Right cardiac atrium (tissue), 5 donors: ENCODE results near the gene TRIP4. TPM values are rescaled to one million over a fixed set of nuclear protein-coding genes. Genes with fewer than 3 reads are reported as not detected.
A peak's percentile ranks its signal among the peaks of the same experiment; 100 is the strongest.

Source experiments
- ATAC-seq, 2 donors: fragments of 200-7000 bp; cut with Tn5 transposase; one replicate each; pipeline versions ENCODE4 v1.8.0 to v1.9.1; 2020; ENCODE audit warnings: moderate library complexity in 2 of 2, mild to moderate bottlenecking in 1 of 2
- DNase-seq, 3 donors: peaks; one replicate each; pipeline ENCODE4 v3.0.0-alpha.2; 2020
- H3K27ac ChIP-seq: one replicate; pipeline ENCODE4 v1.5.1; 2013; ENCODE audit warnings: mild to moderate bottlenecking, low read length, control low read depth, moderate library complexity
- H3K27me3 ChIP-seq: one replicate; pipeline ENCODE4 v1.6.1; 2013; ENCODE audit not compliant: control insufficient read depth, insufficient read depth
- H3K4me1 ChIP-seq: one replicate; pipeline ENCODE4 v1.6.1; 2013; ENCODE audit warnings: low read length; ENCODE audit not compliant: control insufficient read depth, insufficient read depth
- H3K4me3 ChIP-seq: one replicate; pipeline ENCODE4 v1.5.1; 2013; ENCODE audit warnings: low read length, control low read depth
- H3K9me3 ChIP-seq: one replicate; pipeline ENCODE4 v1.6.1; 2013; ENCODE audit warnings: low read length; ENCODE audit not compliant: control insufficient read depth
- whole genome bisulfite sequencing: extraction: QIAGEN DNeasy Blood & Tissue Kit; methylation state at CpG from one replicate; pipeline ENCODE4 v1.1.7; 2013; 5-methylcytosine and 5-hydroxymethylcytosine counted together
- intact Hi-C, 4 donors: fragments of 100-400 bp; cut with DNase I; formaldehyde crosslinking; loops; one replicate each; pipeline versions ENCODE4 v1.11.0 to v1.14.0; 2022 to 2023
- polyA plus RNA-seq: library from polyadenylated mRNA; stranded (reverse); fragments of 200-250 nt; gene quantifications from one replicate; pipeline ENCODE4 v1.2.3, GENCODE V29; 2013
- total RNA-seq, 4 donors: library from RNA; stranded (reverse); fragmentation: NEBNext Ultra II Directional; extraction: Animal tissue kit (Norgen Biotek cat#: 25700); gene quantifications; one replicate each; pipeline ENCODE4 v1.2.1, GENCODE V29; 2021
- donor health status: healthy with polysubstance abuse.
- donor health status: DM: no; HTN: yes; CAD: no.
- donor health status: DM: no; HTN: no; CAD: no.
- donor health status: DM: no; HTN: yes; CAD: no; lungs with severe emphysema.
- donor health status: DM: yes; HTN: yes; CAD: no.

The TRIP4 gene
- total and polyA plus RNA-seq, 5 donors, result 11.7 to 20.1 (median 18.3) TPM

- ATAC-seq, result no peak
- intact Hi-C loops, result loop anchor here in 2 of 4 donors (10.0 kb wide), 2 partner anchors 250 to 260 kb away; no protein-coding TSS in a partner anchor
- no peaks in the 10 kb centered on the region for H3K27me3 ChIP-seq
- no peak overlapping the region for H3K27ac ChIP-seq
- DNase-seq, result no peak
- H3K4me3 ChIP-seq, result no peak overlapping the region
- WGBS, result 89% methylated on average over 3 of the region's 3 CpGs
- no peaks in the 10 kb centered on the region for H3K9me3 ChIP-seq
- H3K4me1 ChIP-seq, result no peaks in the 10 kb centered on the region
Measured at GRCh38 chr15:64425221-64425620, 37.6 kb downstream of the TRIP4 start.

- intact Hi-C loops, result loop anchor here in 2 of 4 donors (10.0 kb wide), 2 partner anchors 248 to 258 kb away; no protein-coding TSS in a partner anchor
- H3K4me3 ChIP-seq, result no peak overlapping the region
- H3K9me3 ChIP-seq, result no peaks in the 10 kb centered on the region
- H3K4me1 ChIP-seq, result no peaks in the 10 kb centered on the region
- no peaks in the 10 kb centered on the region for H3K27me3 ChIP-seq
- no peak for ATAC-seq
- no peak overlapping the region for H3K27ac ChIP-seq
- no peak for DNase-seq
- 69% methylated on average over 7 of the region's 7 CpGs for WGBS
Measured at GRCh38 chr15:64426845-64427465, 39.3 kb downstream of the TRIP4 start.

DNA sequence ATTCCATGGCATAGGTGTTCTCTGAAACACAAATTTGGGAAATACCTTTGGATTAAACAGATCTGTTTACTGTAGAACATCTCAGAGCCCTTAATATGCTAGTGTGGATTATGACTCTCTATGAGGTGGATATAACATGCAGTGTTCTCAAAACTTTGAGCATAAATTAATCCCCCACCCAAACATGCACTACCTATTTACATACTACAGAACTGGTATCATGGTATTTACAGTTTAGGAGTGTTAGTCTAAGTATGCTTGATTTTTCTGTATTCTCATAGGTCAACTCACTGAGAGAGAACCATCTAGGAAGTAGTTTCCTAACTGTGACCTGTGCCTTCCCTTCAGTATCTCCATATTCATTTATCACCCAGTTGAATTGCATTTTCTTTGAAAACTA, 41.8 kb downstream of the TRIP4 start:
- no peaks in the 10 kb centered on the region for H3K4me1 ChIP-seq
- DNase-seq (no peak), ATAC-seq (no peak)
- H3K27me3 ChIP-seq, result no peaks in the 10 kb centered on the region
- H3K27ac ChIP-seq, result no peak overlapping the region
- H3K4me3 ChIP-seq, result no peak overlapping the region
- H3K9me3 ChIP-seq, result no peaks in the 10 kb centered on the region
- intact Hi-C loops, result loop anchor here in 2 of 4 donors (10.0 kb wide), 2 partner anchors 245 to 255 kb away; no protein-coding TSS in a partner anchor

GRCh38 chr15:64430000-64430735, 42.5 kb downstream of the TRIP4 start:
- Histone ChIP-seq H3K27ac (peak overlapping the region; percentile 75), H3K27me3 (no peaks in the 10 kb centered on the region), H3K4me3 (no peak overlapping the region), H3K4me1 (no peaks in the 10 kb centered on the region), H3K9me3 (no peaks in the 10 kb centered on the region)
- DNase-seq (peak in 2 of 3 donors; percentile 33 to 61), ATAC-seq (peak; percentile 68 to 72)
- intact Hi-C loops, result loop anchor here in 3 of 4 donors (5.0 to 10.0 kb wide), 3 partner anchors 245 to 255 kb away; no protein-coding TSS in a partner anchor
- WGBS, result 17% methylated on average over 3 of the region's 3 CpGs

DNA sequence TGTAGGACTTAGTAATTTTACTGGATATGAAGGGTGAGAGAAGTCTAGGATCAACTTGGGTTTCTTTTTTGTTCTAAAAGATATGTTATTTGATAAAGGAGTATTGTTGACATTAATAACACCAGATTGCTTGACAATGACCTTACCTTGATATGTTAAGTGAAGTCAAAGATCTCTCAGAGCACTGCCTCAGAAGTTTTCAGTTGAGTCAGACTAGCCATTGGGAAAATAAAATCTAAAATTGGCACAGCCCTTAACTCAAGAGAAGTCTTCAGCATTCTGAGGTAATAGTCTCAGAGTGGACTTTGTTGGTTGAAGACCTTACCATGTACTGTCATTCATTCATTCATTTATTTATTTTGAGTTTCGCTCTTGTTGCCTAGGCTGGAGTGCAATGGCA, 50.3 kb downstream of the TRIP4 start:
- no peak for ATAC-seq
- WGBS, result 98% methylated on average over 1 of the region's 1 CpG
- intact Hi-C loops, result no loop called here

DNA sequence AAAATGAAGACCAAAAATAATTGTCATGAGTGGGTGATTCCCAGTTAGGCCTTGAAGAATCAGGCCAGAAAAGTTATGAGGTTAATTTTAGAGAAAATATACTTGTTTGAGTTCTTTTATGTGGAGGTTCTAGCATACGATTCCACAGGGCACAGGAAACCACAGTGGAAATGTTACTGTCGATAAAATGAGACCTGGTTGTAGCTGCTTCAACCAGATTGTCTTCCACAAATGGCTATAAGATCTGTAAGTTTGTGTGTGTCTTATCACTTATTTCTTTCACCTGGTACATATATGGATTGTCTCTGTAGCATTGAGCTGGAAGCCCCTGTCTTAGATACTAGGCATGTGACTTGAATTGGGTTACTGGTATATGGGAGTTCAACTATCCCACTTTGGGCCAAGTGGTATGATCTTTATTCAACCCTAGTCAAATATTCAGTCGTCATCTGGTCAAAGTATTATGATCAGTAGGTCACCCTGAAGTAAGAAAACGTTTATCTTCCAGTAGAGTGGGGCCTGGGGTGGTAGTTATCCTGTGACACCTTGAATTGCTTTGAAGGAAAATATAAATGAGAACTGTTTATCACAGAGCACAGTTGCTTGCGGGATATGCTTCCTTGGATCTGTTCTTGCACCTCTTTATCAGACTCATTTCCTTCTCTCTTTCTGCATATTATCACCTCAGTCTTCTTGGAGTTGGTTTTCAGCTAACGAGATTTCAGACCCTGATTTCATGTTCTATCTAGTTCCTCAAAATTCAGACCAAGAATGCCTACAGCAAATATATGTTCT, 51.2 kb downstream of the TRIP4 start:
- Histone ChIP-seq H3K4me1 (no peaks in the 10 kb centered on the region), H3K4me3 (no peak overlapping the region), H3K27me3 (no peaks in the 10 kb centered on the region), H3K27ac (no peak overlapping the region), H3K9me3 (no peaks in the 10 kb centered on the region)
- 69% methylated on average over 6 of the region's 6 CpGs for WGBS
- ATAC-seq (no peak), DNase-seq (no peak)
- intact Hi-C loops, result no loop called here

More for the DNA sequence above, 50.3 kb downstream of the TRIP4 start:
- Histone ChIP-seq H3K27ac (no peak overlapping the region), H3K4me1 (no peaks in the 10 kb centered on the region), H3K9me3 (no peaks in the 10 kb centered on the region), H3K4me3 (no peak overlapping the region), H3K27me3 (no peaks in the 10 kb centered on the region)
- DNase-seq, result no peak

DNA sequence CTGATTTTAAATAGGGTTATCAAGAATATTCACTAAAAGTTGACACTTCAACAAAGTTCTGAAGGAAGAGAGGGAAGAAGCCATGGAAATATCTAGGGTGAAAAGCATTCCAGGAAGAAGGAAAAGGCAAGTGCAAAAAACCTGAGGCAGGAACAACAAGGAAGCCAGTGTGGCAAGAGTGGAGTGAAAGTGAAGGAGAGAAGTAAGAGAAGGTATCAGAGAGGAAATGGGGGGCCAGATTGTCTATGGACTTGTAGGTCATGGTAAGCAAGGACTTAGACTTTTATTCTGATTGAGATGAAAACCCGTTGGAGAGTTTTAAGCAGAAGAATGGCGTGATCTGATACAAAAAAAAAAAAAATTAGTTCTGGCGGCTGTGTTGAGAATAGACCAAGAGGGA, 54.2 kb downstream of the TRIP4 start:
- no peak overlapping the region for H3K4me3 ChIP-seq
- H3K9me3 ChIP-seq, result no peaks in the 10 kb centered on the region
- intact Hi-C loops, result no loop called here
- no peaks in the 10 kb centered on the region for H3K4me1 ChIP-seq
- no peaks in the 10 kb centered on the region for H3K27me3 ChIP-seq
- WGBS, result 93% methylated on average over 3 of the region's 3 CpGs
- no peak for ATAC-seq
- H3K27ac ChIP-seq, result no peak overlapping the region
- no peak for DNase-seq

DNA sequence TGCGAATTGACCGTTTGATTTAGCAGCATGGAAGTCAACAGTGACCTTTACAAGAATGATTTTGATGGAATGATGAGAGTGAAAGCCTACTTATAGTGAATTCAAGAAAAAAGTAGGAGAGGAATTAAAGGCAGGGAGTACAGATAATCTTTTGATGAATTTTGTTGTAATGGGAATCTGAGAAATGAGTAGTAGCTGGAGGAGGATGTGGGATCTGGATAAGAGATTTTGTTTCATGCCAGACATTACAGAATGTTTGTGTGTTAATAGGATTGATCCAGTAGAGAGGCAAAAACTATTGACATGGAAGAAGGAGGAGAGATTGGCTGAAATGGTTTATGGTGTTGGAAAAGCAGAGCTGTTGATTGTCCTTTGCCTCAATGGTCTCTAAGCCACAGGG, 55.4 kb downstream of the TRIP4 start:
- Histone ChIP-seq H3K9me3 (no peaks in the 10 kb centered on the region), H3K4me1 (no peaks in the 10 kb centered on the region), H3K4me3 (no peak overlapping the region), H3K27ac (no peak overlapping the region), H3K27me3 (no peaks in the 10 kb centered on the region)
- intact Hi-C loops, result no loop called here
- WGBS, result 86% methylated on average over 2 of the region's 2 CpGs
- DNase-seq, result no peak
- ATAC-seq, result no peak

GRCh38 chr15:64443747-64444621, 56.3 kb downstream of the TRIP4 start:
- ATAC-seq, result peak in 1 of 2 donors; percentile 77
- Histone ChIP-seq H3K4me3 (no peak overlapping the region), H3K27ac (no peak overlapping the region), H3K4me1 (no peaks in the 10 kb centered on the region), H3K9me3 (no peaks in the 10 kb centered on the region), H3K27me3 (no peaks in the 10 kb centered on the region)
- intact Hi-C loops, result no loop called here
- 69% methylated on average over 3 of the region's 3 CpGs for WGBS
- DNase-seq, result no peak

DNA sequence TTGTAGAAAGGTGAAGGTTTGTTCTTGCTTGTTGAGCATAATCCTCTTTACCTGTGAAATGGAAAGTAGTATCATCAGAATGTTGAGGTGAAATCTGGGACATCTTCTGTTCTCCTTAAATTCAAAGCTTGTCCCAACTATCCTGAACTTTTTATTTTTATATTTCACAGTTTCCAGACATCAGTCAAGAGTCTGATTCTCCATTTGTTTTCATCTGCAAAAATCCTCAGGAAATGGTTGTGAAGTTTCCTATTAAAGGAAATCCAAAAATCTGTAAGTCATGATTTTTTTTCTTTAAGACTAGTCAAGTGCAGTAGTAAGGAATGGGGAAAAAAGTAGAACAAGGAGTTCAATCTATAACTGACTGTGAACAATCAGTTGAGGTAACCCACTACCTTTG, 57.2 kb downstream of the TRIP4 start:
- ATAC-seq (no peak), DNase-seq (no peak)
- Histone ChIP-seq H3K27ac (no peak overlapping the region), H3K4me1 (no peaks in the 10 kb centered on the region), H3K9me3 (no peaks in the 10 kb centered on the region), H3K4me3 (no peak overlapping the region), H3K27me3 (no peaks in the 10 kb centered on the region)
- intact Hi-C loops, result no loop called here
